Common myeloid progenitor, CD34-positive (primary cell): ENCODE data around the gene AP1B1.
"Not testable (repeated sequence)": the region's sequence is repeated elsewhere in the genome, so short reads cannot be mapped to it uniquely, and the experiment has no call there.

ENCODE experiments used
- CTCF ChIA-PET: fragments of 350-600 bp; sonication (Branson Sonifier 250); formaldehyde crosslinking; loops from one replicate; lab custom pipeline; 2021; ENCODE audit warnings: antibody characterized with exemption; lab: Charles Lee
- POLR2A ChIA-PET: fragments of 350-600 bp; sonication (Branson Sonifier 250); formaldehyde crosslinking; loops from one replicate; lab custom pipeline; 2021; ENCODE audit warnings: antibody characterized with exemption; lab: Charles Lee
- DNase-seq, 3 donors: peaks; one replicate each; pipeline versions ENCODE4 v3.0.0 to v3.0.0-alpha.2; 2013
- H3K27ac ChIP-seq, 2 experiments: 1 replicate in 1 of 2; 2 replicates in 1 of 2; pipeline ENCODE4 v1.7.0; 2013; ENCODE audit warnings: inconsistent platforms in 2 of 2, low read length in 2 of 2, mild to moderate bottlenecking in 2 of 2, low read depth in 1 of 2, moderate library complexity in 1 of 2; ENCODE audit not compliant: severe bottlenecking in 2 of 2, insufficient read depth in 1 of 2, poor library complexity in 1 of 2
- H3K27me3 ChIP-seq, 5 experiments: replicated peaks in 2 of 5; 1 replicate in 3 of 5; 2 replicates in 2 of 5; pipeline versions ENCODE4 v1.6.1 to v1.7.0; 2013; ENCODE audit warnings: low read length in 4 of 5, mild to moderate bottlenecking in 2 of 5, moderate library complexity in 2 of 5, inconsistent platforms in 1 of 5; ENCODE audit not compliant: insufficient read depth in 5 of 5, control insufficient read depth in 4 of 5
- H3K36me3 ChIP-seq, 4 experiments: 1 replicate in 2 of 4; 2 replicates in 2 of 4; pipeline versions ENCODE4 v1.6.1 to v1.7.0; 2013; ENCODE audit warnings: low read length in 3 of 4, control low read depth in 1 of 4, mild to moderate bottlenecking in 1 of 4; ENCODE audit not compliant: control insufficient read depth in 4 of 4, insufficient read depth in 4 of 4
- H3K4me1 ChIP-seq, 4 experiments: 1 replicate in 3 of 4; 2 replicates in 1 of 4; pipeline versions ENCODE4 v1.6.1 to v1.7.1; 2013; ENCODE audit warnings: low read length in 3 of 4, mild to moderate bottlenecking in 3 of 4, control low read depth in 1 of 4, inconsistent platforms in 1 of 4, moderate library complexity in 1 of 4; ENCODE audit not compliant: control insufficient read depth in 4 of 4, insufficient read depth in 4 of 4; ENCODE audit errors: control extremely low read depth in 1 of 4
- H3K4me3 ChIP-seq, 7 experiments: 1 replicate in 4 of 7; 2 replicates in 3 of 7; pipeline versions ENCODE4 v1.5.1 to v1.7.0; 2013; ENCODE audit warnings: mild to moderate bottlenecking in 7 of 7, low read length in 6 of 7, moderate library complexity in 6 of 7, inconsistent platforms in 2 of 7, low read depth in 2 of 7, control low read depth in 1 of 7; ENCODE audit not compliant: insufficient read depth in 4 of 7, control insufficient read depth in 1 of 7; ENCODE audit errors: extremely low read depth in 1 of 7
- H3K9me3 ChIP-seq, 5 experiments: 1 replicate in 4 of 5; 2 replicates in 1 of 5; pipeline versions ENCODE4 v1.6.1 to v1.7.1; 2013; ENCODE audit warnings: low read length in 4 of 5, mild to moderate bottlenecking in 2 of 5, inconsistent platforms in 1 of 5, low read depth in 1 of 5, moderate library complexity in 1 of 5; ENCODE audit not compliant: control insufficient read depth in 4 of 5, insufficient read depth in 2 of 5; ENCODE audit errors: control extremely low read depth in 1 of 5
- WGBS: methylation state at CpG from one replicate; pipeline ENCODE4 v1.1.5; 2013; ENCODE audit not compliant: insufficient coverage; 5-methylcytosine and 5-hydroxymethylcytosine counted together

AP1B1 gene

GRCh38 chr22:29380856-29381255 lies 7.5 kb downstream of the AP1B1 start:
- H3K4me1 ChIP-seq, result peaks cover 0 to 46% (median 34%) of the 10 kb centered on the region in 4 experiments
- no peak overlapping the region for H3K27ac ChIP-seq
- ChIA-PET POLR2A (interaction anchor here (0.6 to 0.8 kb wide), 2 partner anchors 10 to 89 kb away, joined by 3 read pairs; no protein-coding TSS in a partner anchor), CTCF (interaction anchor here (1.1 to 1.5 kb wide), 4 partner anchors 10 to 13 kb away, joined by 3 to 6 read pairs (median 4); no protein-coding TSS in a partner anchor)
- no peak overlapping the region for H3K4me3 ChIP-seq
- H3K9me3 ChIP-seq, result no peaks in the 10 kb centered on the region
- WGBS, result 86% methylated on average over 6 of the region's 6 CpGs
- H3K36me3 ChIP-seq, result peaks cover 5 to 42% (median 22%) of the 10 kb centered on the region in 4 experiments
- no peaks in the 10 kb centered on the region for H3K27me3 ChIP-seq
- no peak for DNase-seq

DNA sequence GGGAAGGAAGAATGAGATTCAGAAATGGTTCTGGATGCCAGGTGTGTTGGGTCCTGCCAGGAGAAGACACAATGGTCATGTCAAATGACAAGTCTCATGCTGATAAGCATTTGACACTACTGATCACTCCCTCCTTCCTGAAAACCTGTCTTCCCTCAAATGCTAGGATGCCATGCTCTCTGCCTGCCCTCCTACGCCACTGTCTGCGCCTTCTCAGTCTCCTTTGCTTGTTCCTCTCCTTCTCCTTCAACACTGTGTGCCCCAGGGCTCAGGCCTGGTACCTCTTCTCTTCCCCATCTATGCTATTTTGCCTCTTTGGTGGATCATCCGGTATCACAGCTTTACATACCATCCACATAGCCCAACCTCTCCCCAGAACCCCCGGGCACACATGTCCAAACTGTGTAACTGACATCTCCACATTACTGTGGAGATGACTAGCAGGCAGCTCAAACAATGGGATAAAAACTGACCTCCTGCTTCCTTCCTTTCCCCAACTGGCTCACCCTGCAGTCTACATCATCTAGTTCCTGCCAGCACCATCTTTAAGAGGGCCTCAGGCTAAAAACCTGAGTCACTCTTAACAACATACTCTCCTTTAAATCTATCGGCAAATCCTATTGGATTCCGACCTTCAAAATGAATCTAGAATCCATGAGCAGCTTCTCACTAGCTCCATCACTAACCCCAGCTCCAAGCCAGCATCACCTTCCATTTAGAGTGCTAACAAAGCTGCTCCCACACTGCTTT lies 8.2 kb downstream of the AP1B1 start:
- DNase-seq, result no peak
- 92% methylated on average over 5 of the region's 6 CpGs for WGBS
- Histone ChIP-seq H3K9me3 (no peaks in the 10 kb centered on the region), H3K36me3 (peaks cover 5 to 47% (median 23%) of the 10 kb centered on the region in 4 experiments), H3K4me1 (peaks cover 0 to 45% (median 31%) of the 10 kb centered on the region in 4 experiments), H3K4me3 (no peak overlapping the region), H3K27me3 (no peaks in the 10 kb centered on the region), H3K27ac (no peak overlapping the region)
- CTCF ChIA-PET, result interaction anchor here (1.1 to 1.4 kb wide), 2 partner anchors 9 to 11 kb away, joined by 3 to 6 read pairs; no protein-coding TSS in a partner anchor
- POLR2A ChIA-PET, result interaction anchor here (0.6 kb wide), 1 partner anchor 10 kb away, joined by 3 read pairs; no protein-coding TSS in a partner anchor

DNA sequence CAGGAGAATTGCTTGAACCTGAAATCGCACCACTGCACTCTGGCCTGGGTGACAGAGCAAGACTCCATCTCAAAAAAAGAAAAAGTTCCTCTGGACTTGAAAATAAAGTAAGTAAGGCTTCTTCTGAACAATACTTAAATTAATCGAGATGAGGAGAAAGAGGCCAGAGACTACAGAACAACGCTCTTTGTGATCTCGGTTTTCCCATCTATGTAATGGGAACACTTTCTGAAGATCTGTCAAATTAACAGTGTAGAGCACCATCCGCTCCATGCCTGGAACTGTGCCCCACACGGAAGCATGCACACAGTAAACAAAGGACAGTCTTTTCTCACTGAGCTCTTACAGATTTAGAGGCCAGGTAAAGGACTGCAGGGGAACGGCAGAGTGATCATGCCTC lies 9.1 kb downstream of the AP1B1 start:
- H3K27ac ChIP-seq, result no peak overlapping the region
- WGBS, result 100% methylated on average over 6 of the region's 7 CpGs
- H3K36me3 ChIP-seq, result peaks cover 5 to 49% (median 20%) of the 10 kb centered on the region in 4 experiments
- CTCF ChIA-PET, result interaction anchor here (1.4 kb wide), 1 partner anchor 9 kb away, joined by 6 read pairs; no protein-coding TSS in a partner anchor
- no peaks in the 10 kb centered on the region for H3K27me3 ChIP-seq
- no peaks in the 10 kb centered on the region for H3K9me3 ChIP-seq
- POLR2A ChIA-PET, result no interaction called here
- no peak for DNase-seq
- no peak overlapping the region for H3K4me3 ChIP-seq
- H3K4me1 ChIP-seq, result peaks cover 0 to 47% (median 28%) of the 10 kb centered on the region in 4 experiments

DNA sequence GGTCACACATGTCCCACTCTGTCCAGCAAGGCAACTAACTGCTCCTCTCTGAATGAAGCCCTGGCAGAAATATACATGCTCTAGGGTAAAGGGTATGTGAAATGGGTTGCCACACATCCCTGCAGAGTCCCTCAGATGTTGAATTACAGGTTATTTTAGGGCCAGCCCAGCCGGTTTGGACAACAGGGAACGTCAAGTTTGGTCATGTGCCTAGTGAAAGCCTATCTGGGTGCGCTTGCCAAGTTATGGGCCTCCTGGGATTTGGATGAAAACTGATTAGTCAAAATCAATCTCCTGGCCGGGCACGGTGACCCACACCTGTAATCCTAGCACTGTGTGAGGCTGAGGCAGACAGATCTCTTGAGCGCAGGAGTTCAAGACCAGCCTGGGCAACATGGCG lies 10.4 kb downstream of the AP1B1 start:
- no peak overlapping the region for H3K4me3 ChIP-seq
- 96% methylated on average over 6 of the region's 7 CpGs for WGBS

GRCh38 chr22:29376705-29377104 lies 11.7 kb downstream of the AP1B1 start:
- H3K27ac ChIP-seq, H3K27me3 ChIP-seq, H3K4me3 ChIP-seq, DNase-seq, H3K9me3 ChIP-seq: not testable (repeated sequence)
- peaks cover 0 to 34% (median 11%) of the 10 kb centered on the region in 4 experiments for H3K4me1 ChIP-seq
- 93% methylated on average over 2 of the region's 5 CpGs for WGBS
- peaks cover 5 to 44% (median 17%) of the 10 kb centered on the region in 4 experiments for H3K36me3 ChIP-seq
- ChIA-PET POLR2A (interaction anchor here (0.5 kb wide), 1 partner anchor 13 kb away, joined by 4 read pairs; no protein-coding TSS in a partner anchor), CTCF (interaction anchor here (1.4 kb wide), 1 partner anchor 147 kb away, joined by 5 read pairs; no protein-coding TSS in a partner anchor)

More for the DNA sequence above, 10.4 kb downstream of the AP1B1 start:
- DNase-seq, result no peak
- no peaks in the 10 kb centered on the region for H3K27me3 ChIP-seq
- peaks cover 0 to 45% (median 20%) of the 10 kb centered on the region in 4 experiments for H3K4me1 ChIP-seq
- H3K27ac ChIP-seq, result no peak overlapping the region
- H3K36me3 ChIP-seq, result peaks cover 5 to 43% (median 17%) of the 10 kb centered on the region in 4 experiments
- POLR2A ChIA-PET, result no interaction called here
- CTCF ChIA-PET, result no interaction called here
- no peaks in the 10 kb centered on the region for H3K9me3 ChIP-seq

DNA sequence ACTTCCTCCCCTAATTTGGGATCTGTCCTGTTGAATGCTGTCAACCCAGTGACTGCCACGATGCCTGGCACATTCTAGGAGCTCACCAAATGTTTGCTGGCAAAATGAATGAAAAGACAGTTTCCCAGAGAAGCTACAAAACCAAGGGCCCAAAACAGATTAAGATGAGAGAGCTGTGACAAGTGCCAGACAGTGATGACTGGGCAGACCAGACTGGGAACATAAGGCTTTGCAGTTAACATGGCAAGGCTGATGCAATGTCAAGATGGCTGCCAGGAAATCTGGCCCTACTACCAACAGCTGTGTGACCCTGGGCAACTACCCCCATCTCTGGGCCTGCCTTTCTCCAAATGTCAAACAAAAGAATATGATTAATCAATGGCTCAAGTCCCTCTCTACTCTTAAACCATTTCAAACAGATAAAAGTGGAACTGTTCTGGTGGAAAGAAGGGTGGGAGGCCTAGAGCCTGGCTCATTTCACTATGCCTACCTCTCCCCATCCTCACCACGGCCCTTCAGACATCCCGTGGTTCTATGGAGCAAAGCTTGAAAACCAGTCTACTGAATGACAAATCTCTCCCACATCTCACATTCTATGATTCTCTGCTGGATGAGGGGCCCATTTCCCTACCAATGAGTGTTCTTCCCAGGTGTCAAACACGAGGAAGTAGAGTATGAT lies 12.8 kb downstream of the AP1B1 start:
- Histone ChIP-seq H3K9me3 (no peaks in the 10 kb centered on the region), H3K27me3 (no peaks in the 10 kb centered on the region), H3K4me3 (no peak overlapping the region), H3K36me3 (peaks cover 5 to 43% (median 17%) of the 10 kb centered on the region in 4 experiments), H3K4me1 (peaks cover 0 to 36% (median 14%) of the 10 kb centered on the region in 4 experiments), H3K27ac (no peak overlapping the region)
- ChIA-PET POLR2A (no interaction called here), CTCF (interaction anchor here (0.7 to 1.2 kb wide), 4 partner anchors 8 to 255 kb away, joined by 3 to 4 read pairs (median 4); no protein-coding TSS in a partner anchor)
- 73% methylated on average over 3 of the region's 4 CpGs for WGBS
- peak in 2 of 3 donors; percentile 43 to 46 for DNase-seq
